Urothelium cell line (cell line): ENCODE data around the gene ABCF1.
"Not testable (repeated sequence)": the region's sequence is repeated elsewhere in the genome, so short reads cannot be mapped to it uniquely, and the experiment has no call there.

Source experiments
- DNase-seq: peaks from one replicate; pipeline ENCODE4 v3.0.0; 2011; ENCODE audit warnings: low spot score, mixed read lengths
- FAIRE-seq: peaks from 2 replicates; lab custom pipeline; 2011; peaks lifted over from hg19 to GRCh38; lab: Jason Lieb, UNC

ABCF1 gene

DNA sequence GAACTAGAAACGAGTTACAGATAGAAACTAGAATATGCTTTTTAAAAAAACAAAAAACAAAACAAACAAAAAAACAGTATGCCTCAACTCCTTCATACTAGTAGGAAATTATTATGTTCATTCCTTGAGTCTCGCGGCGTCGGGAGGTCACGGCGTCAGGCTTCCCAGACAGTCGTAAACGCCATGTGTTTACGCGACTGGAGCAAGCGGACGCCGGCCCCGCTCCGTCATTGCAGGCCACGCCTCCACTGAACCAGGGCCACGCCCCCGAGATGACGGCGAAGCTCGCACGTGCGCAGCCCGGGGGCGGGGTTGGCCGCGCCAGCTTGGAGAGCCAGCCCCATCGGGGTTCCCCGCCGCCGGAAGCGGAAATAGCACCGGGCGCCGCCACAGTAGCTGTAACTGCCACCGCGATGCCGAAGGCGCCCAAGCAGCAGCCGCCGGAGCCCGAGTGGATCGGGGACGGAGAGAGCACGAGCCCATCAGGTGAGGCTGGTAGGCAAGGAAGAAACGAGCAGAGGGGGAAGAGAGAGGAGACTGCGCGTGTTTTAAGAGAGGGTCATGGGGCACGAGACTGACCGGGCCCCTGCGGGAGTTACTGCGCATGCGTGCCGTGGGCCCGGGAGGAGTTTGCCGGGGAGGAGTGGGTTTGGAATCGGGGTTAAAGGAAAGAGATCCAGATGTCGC is at the start of gene ABCF1:
Gene ABCF1 (plus strand): TSS at position 368 of the 687 bp plus-strand sequence. CDS start 46 bp downstream, at position 414.
- FAIRE-seq (peak; percentile 91), DNase-seq (peak; percentile 99)

DNA sequence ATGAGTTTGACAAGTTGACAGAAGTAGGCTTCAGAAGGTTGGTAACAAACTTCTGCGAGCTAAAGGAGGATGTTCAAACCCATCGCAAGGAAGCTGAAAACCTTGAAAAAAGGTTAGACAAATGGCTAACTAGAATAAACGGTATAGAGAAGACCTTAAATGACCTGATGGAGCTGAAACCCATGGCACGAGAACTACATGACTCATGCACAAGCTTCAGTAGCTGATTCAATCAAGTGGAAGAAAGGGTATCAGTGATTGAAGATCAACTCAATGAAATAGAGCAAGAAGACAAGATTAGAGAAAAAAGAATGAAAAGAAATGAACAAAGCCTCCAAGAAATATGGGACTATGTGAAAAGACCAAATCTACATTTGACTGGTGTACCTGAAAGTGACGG is 49.3 kb upstream of the ABCF1 start:
- not testable (repeated sequence) for FAIRE-seq, DNase-seq

- DNase-seq, FAIRE-seq: not testable (repeated sequence)
These were observed 44.8 kb upstream of the ABCF1 start for GRCh38 chr6:30526444-30526843.

DNA sequence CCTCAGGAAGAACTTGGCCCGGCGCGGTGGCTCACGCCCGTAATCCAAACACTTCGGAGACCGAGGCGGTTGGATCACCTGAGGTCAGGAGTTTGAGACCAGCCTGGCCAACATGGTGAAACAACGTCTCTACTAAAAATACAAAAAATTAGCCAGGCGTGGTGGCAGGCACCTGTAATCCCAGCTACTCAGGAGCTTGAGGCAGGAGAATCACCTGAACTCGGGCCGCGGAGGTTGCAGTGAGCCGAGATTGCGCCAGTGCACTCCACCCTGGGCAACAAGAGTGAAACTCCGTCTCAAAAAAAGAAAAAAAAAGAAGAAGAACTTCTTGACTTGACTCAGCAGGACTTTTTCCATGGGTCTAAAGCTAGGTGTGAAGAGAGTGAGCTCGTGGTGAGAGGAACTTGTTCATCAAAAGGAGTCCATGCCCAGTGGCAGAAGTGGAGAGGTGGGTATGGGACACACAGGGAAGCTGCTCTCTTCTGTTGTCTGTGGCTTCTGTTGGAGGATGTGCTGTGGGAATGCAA is 41.8 kb upstream of the ABCF1 start:
- not testable (repeated sequence) for FAIRE-seq, DNase-seq

DNA sequence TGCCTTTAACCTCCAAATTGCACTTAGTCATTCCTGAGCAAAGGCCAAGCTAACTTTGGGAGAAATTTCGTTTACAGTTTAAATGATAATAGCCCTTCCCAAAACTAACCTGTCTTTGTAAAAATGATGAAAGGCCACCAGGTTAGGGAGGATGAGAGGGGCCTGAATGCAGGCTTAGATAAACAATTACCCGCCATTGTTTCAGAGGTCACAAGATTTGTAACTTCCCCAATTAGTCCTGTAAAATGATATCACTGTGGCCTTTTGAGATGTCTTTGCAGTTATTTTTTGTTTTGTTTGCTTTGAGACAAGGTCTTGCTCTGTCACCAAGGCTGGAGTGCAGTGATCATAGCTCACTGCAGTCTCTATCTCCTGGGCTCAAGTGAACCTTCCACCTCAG is 41.2 kb upstream of the ABCF1 start:
- DNase-seq (no peak), FAIRE-seq (no peak)

GRCh38 chr6:30533460-30534294 is 37.6 kb upstream of the ABCF1 start:
- FAIRE-seq (no peak), DNase-seq (no peak)

GRCh38 chr6:30537931-30538330 is 33.3 kb upstream of the ABCF1 start:
- no peak for FAIRE-seq

DNA sequence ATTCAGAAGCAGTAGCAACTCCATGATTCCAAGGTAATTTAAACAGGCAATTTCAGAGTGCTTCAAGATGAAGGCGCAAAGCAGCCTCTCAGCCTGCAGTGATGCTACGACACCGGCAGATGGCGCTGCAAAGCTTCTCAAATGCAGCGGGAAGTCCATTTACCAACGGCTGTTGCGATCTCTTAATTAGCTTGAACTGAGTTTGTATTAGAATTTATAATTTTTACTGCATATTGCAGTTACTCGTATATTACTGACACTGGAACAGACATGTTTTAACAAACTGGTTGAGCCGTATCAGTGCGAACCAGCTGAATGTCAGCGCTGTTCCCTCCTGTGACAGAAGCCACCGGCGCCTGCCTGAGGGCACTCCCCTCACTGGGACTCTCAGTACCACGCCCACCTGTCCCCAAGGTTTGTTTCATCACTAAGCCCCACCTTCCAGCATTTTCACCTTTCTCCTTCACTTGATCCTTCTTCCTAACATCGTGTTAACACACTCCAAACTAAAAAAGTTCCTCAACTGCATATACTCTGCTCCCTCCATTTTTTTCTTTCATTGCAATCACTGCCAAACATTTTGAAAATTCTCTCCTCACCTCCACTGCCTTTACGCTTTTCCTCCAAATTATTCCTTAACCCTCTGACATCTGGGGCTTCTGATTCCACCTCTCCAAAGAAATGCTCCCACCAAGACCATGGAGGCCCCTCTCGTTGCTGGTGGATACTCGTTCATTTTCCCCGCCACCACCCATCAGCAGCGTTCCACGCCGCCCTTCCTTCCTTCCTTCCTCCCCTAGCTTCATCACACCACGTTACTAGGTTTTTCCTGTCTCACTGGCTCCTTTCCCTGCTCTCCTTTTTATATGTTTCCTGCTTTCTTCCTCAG is 29.5 kb upstream of the ABCF1 start:
- DNase-seq: peak; percentile 75
- peak; percentile 20 for FAIRE-seq

More at GRCh38 chr6:30537931-30538330, 33.3 kb upstream of the ABCF1 start:
- DNase-seq: no peak

DNA sequence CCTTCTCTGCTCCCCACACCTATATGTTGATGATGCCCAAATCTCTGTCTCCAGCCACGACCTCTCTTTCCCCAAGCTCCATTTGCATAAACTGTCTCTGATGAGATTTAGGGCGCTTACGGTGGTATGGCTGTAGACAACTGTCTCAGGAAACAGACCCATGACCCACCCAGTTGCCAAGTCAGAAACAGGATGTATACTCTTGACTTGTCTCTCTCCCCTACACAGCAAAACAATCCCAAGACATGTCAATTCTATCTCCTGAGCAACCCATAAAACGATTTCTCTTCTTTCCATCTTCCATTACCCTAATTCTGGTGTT is 28.9 kb upstream of the ABCF1 start:
- no peak for DNase-seq
- FAIRE-seq: no peak

DNA sequence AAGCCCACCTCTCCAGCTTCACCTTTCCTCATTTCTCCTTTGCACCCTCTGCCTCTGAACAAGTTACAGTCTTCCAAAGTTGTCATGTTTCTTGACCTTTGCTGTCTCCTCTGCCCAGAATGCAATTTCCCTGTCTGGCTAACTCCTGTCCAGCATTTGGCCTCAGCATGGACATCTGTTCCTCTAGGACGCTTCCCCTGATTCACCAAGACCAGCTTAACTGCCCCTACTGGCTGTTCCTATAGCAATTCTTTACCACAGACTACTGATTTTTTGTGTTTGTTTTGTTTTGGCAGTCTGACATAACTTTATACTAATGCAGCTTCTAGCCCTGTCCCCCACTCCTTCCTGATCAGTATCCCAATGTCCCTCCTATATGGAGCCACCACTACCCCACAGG is 28.3 kb upstream of the ABCF1 start:
- DNase-seq (no peak), FAIRE-seq (no peak)

DNA sequence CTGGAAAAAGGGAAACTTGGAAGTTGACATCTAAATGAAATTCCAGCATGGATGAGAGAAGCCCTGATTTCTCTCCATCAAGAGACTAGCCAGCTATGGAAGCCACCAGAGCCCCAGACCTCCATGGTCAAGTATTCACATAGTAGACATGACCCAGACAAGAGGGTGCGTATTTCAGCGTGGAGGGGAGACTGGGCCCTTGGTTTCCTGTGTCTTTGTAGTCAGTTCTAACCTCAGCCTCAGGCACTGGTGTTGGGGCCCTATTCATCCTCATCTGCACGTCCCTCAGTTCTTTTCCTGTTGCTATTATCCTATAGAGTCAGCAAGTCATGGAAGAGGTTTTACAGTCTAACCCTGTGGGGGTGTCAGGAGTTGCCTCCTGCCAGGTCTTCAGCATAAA is 27.4 kb upstream of the ABCF1 start:
- DNase-seq (no peak), FAIRE-seq (no peak)

GRCh38 chr6:30544666-30545272 is 26.5 kb upstream of the ABCF1 start:
- FAIRE-seq: no peak
- peak; percentile 67 for DNase-seq

DNA sequence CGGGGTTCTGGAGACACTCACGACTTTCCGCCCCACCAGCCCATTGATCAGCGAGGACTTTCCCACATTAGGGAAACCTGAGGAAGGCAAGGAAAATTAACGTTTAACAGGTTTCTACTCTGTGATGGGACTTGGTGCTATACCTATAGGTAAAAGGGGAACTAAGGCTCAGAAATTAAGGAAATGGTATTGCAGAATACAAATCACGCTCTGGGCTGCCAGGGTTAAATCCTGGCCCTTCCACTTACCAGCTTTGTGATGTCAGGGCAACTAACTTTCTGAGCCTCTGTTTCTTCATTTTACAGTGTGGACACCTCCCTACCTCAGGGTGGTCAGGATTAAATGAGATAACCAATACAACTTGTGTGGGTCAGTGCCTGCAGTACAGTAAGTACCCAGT is 23.8 kb upstream of the ABCF1 start:
- no peak for FAIRE-seq
- no peak for DNase-seq

- DNase-seq (no peak), FAIRE-seq (no peak)
These were observed 22.9 kb upstream of the ABCF1 start for GRCh38 chr6:30548375-30548774.

GRCh38 chr6:30554404-30554803 is 16.8 kb upstream of the ABCF1 start:
- DNase-seq: no peak
- FAIRE-seq: no peak

DNA sequence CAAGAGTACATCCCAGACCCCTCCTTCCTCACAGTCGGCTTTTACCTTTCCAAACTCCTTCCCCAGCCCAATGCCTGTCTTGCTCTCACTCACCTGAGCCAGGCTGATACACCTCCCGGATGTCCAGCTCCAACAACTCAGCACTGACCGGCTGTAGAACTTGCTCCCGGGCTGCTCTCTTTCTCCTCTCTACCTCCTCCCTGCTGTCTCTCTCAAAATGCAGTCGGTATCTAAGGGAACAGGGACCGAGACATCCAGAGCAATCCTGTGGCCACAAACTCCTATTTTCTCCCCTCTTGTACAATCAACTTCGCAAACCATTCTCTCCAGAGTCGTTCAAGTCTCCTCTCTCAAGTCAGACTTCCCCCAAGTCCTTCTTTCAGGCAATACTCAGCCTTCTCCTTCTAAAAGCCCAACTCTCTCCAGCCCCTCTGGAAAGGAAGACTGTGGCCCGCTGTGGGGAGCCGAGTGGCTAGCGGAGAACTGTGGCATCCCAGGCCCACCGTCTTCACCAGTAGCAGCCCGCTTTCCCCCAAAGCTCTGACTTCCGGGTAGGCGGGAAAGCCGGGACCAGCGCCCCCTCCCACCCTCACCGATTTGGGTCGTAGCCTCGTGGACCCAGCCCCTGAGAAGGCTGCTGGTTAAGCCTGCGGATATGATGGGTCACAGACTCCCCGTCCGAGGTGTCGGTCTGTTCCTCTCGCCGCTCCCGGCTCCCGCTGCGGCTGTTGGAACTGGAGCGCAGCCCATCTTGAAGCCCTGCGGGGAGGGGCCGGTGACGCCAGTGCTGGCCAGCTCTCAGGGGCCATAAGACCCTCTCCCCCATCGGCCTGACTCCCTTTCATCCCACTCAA is 16.1 kb upstream of the ABCF1 start:
- peak; percentile 25 for DNase-seq
- FAIRE-seq: no peak

- no peak for DNase-seq
- FAIRE-seq: no peak
These were observed 15.5 kb upstream of the ABCF1 start for GRCh38 chr6:30555816-30556065.

DNA sequence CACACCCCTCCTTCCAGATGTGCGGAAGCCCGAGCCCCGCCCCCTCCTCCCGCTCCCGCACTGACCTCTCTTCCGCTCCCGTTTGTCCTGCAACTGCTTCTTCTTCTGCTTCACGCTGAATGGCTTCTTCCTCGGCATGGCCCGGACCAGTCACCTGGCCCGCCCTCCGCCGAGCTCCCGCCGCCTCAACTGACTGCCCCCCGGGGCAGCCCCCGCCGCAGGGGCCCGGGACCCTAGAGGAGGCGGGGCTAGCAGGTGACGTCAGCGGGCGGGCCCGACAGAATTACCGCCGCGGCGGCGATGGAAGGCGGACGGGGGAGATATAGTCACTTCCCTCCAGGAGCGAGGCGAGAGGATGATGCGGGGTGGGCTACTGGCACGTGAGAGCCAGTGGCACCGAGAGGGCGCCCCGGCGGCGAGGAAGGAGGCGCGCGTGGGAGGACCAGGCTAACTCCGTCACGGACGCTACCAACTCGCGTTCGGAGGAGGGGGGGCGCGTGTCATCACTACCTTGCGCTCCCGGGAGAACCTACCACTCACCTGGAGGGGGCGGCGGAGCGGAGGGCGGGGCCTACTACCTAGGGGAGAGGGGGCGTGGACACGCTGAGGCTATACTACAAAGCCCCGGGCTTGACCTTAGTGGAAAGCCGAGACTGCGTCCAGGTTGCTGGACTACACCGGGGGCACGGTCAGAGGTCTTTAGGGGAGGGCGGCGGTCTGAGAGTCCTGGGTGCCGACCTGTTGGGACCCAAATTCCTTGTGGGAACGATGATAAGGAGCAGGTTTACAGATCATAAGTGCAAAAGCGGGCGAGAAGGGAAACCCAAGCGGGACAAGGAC is 15.0 kb upstream of the ABCF1 start, which contains the start of gene GNL1:
Gene GNL1 (minus strand): TSS at position 424 of the 840 bp plus-strand sequence. CDS start 286 bp downstream, at position 138.
- DNase-seq (peak; percentile 93), FAIRE-seq (peak; percentile 30)
